HG02571 (cell line): ENCODE data around the gene SPACA7.

Source experiments
- ATAC-seq: cut with Tn5 transposase; IDR thresholded peaks from one replicate; pipeline ENCODE4 v1.9.1; 2021; ENCODE audit warnings: mild to moderate bottlenecking, moderate library complexity; ENCODE audit not compliant: unreplicated experiment

Gene SPACA7

GRCh38 chr13:112376050-112376681, at the start of gene SPACA7:
SPACA7 (plus strand) TSS chr13:112376355; CDS start chr13:112376386, 31 bp downstream.
- no peak for ATAC-seq

DNA sequence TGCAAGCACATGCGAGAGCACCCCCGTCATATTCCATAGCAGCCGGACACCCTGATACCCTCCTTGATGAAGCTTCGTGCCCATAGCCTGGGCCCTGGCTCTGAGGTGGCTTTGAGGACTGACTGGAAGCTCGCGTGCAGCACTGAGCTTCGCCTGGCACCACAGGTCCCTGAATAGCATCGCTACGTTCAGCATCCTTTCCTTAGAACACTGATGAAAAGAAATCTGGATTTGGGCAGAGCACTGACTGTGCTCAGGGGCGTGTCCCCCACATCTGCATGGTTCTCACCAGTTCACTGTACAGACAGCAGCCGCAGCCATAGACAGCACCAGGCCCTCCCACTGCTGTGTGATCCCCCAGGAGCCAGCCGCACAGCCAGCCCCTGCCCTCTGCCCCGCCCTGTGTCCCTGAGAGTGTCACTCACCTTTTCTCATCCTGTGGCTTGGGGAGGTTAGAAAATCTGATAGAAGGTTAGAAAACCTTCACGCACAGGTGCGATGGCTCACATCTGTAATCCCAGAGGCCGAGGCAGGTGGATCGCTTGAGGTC, 49.3 kb upstream of the SPACA7 start:
- no peak for ATAC-seq

DNA sequence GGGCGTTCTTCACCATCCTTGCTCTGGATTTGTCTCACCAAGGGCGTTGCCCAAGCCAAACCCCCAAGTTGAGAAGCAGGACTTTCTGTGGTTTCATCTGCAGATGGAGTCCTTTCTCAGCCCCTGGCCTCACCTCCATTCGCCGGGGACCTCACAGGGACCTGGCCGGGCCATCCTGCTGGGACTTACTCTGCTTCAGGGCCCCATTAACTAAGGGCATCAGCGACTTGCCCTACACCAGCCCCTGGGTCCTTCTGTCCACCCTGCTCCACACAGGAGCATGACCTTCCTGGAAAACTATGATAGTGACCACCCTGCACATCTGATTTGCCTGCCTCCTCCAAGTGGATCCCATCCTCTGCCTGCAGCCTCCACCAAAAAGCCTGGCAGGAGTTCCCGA, 47.2 kb upstream of the SPACA7 start:
- no peak for ATAC-seq

DNA sequence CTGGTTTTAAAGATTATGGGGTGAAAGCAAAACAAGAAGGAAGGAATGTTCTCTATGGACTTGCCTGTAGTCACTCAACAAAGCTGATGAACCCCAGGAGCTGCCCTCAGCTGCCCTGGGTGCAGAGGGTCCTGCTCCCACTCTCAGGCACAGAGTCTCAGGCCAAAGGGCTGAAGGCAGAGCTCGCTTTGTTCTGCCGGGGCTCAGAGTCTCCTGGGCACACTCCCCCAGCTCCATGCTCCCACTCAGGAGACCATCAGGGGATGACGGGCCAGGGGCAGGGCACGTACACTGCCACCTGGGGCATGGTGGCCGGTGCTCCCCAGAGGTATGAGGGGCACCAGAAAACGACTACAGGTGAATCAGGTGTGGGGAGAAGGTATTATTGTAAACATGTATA, 46.8 kb upstream of the SPACA7 start:
- no peak for ATAC-seq

GRCh38 chr13:112330066-112330465, 46.1 kb upstream of the SPACA7 start:
- no peak for ATAC-seq

DNA sequence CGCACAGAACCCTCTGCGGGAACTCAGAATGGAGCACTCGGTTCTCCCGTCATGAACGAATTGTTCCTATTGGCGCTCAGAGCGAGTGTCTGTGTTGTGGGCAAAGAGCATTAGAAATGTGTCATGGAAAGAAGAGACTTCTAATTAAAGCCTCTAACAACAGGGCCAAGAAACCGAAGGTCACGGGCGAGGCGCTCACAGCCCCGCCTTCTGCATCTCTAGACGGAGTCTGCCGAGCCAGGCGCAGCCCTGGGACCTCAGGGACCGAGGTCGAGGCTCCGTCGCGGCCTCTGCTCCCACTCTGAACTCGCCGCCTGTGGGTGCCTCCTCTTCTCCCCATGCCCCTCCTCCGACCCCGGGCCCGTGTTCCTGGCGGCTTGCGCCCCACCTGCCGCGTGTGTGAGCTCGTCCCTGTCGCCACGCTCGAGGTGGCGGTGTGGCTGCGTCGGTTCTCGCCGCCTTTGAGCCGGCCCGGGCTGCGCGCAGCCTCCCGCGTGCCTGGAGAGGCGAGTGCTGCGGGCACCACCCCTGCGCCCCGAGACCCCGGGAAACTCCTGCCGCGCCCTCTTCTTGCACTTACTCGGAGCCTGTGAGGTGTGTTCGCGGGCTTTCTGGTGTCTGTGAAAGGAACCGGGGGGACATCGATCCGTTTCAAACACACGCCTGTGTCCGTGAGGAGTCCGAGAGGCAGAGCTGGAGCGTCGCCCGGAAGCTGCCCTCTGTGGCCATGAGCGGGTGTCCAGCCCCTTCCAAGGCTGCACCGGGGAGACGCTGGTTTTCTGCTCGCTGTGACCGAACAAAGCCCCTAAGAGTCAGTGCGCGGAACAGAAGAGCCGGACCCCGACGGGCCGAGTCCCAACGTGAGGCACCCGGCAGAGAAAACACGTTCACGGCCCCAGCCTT, 45.4 kb upstream of the SPACA7 start:
- no peak for ATAC-seq

GRCh38 chr13:112331675-112332074, 44.5 kb upstream of the SPACA7 start:
- ATAC-seq = no peak

- ATAC-seq = no peak
These were observed 43.4 kb upstream of the SPACA7 start for GRCh38 chr13:112332727-112333126.

GRCh38 chr13:112333756-112334543, 42.2 kb upstream of the SPACA7 start:
- no peak for ATAC-seq

- ATAC-seq = no peak
These were observed 41.0 kb upstream of the SPACA7 start for GRCh38 chr13:112335135-112335534.

DNA sequence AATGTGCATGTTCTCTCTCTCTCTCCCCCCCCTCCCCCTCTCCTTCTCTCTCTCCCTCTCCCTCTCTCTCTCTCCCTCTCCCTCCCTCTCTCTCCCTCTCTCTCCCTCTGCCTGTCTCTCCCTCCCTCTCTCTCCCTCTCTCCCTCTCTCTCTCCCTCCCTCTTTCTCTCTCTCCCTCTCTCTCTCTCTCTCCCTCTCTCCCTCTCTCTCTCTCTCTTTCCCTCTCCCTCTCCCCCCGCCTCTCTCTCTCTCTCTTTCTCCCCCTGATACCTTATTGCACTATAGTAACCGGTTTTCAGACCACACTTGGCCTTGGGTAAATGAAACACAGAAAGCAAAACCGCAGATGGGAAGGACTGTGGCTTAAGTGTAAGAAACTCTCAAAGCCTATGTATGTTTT, 34.7 kb upstream of the SPACA7 start:
- ATAC-seq = no peak

- no peak for ATAC-seq
These were observed 34.0 kb upstream of the SPACA7 start for GRCh38 chr13:112341976-112342735.

DNA sequence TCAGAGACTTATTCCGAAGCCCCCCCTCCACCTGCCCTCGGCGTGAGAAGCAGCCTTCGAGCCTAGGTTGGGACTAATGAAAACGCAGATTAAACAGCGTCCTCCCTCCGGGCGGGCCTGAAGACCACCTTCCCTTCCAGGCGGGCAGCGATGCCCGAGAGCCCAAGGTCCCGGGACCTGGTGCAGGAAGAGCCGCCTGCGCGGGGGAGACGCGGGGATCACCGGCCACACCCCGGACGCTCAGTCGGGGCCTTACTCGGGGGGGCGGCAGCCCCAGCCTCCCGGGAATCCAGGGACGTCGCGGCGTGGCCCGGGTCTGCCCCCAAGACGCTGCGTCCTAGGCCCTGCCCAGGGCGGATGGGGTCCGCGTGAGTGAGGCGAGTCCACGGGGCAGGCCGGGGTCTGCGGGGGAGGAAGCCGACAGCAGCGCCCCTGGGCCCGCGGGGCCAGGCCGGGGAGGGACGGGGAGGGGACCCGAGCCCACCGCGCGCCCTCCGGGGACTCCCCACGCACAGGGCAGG, 33.3 kb upstream of the SPACA7 start:
- no peak for ATAC-seq

- no peak for ATAC-seq
These were observed 32.6 kb upstream of the SPACA7 start for GRCh38 chr13:112343591-112343990.

- no peak for ATAC-seq
These were observed 30.4 kb upstream of the SPACA7 start for GRCh38 chr13:112345826-112346172.

DNA sequence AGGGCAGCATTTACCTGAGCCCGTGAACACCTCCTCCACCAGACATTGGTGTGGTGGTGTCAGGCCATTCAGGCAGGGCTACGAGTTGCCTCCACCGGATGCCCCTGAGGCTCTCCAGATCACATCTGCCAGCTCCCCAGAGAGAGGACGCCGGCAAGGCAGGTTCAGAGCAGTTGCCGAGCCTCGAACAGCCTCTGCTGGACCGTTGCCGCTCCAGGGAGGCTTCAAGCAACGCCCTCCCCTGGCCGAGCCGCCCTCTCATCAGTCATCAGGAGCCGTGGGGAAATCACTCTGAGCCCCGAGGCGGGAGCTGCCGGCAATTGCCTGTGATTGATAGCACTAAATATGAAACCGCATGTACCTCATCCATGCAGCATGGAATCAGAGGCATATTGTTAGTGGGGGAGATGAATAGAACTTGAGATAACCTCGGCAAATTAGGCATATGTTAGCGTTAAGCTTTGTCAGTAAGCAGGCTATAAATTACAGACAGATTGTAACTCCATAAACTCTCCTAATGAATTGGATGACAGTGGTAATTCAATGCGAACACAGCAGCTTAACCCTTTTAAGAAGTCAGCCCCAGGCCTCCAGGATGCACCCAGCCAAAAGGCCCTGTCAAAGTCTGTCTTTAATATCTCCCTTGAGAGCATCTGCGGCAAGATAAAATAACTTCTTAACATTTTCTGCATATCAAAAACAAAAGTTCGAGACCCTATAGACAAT, 29.8 kb upstream of the SPACA7 start:
- no peak for ATAC-seq

DNA sequence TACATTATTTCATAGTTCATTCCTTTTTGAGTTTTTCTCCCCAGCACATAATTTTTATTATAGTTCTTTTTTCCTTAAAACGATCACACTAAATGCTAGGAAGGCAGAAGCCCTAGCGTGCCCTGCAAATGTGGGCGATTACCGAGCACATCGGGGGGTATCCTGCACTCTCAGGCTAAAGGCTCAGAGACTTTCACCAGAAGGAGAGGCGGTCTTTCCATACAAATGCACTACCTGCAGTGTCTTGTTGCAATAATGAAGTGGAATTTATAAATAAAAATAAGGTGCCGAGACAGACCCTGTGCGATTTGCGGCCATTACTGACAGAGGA, 29.3 kb upstream of the SPACA7 start:
- no peak for ATAC-seq

DNA sequence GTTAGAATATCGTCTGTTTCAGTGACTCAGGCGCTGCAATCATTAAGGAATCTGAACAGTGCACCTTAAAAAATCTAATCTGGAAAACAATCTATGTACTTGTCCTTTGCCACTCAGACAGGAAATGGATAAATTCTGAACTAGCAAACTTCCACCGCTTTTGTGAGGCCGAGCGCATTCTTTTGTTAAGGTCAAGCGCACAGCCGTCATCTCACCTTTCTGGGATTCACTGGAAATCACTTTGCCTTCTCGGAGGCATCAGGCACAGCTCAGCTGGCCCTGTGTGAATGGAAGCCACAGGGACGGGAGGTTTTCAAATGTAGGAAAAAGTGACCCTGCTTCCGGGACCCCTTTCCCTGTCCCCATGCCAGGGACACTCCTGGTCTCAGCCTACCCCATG, 28.2 kb upstream of the SPACA7 start:
- no peak for ATAC-seq

DNA sequence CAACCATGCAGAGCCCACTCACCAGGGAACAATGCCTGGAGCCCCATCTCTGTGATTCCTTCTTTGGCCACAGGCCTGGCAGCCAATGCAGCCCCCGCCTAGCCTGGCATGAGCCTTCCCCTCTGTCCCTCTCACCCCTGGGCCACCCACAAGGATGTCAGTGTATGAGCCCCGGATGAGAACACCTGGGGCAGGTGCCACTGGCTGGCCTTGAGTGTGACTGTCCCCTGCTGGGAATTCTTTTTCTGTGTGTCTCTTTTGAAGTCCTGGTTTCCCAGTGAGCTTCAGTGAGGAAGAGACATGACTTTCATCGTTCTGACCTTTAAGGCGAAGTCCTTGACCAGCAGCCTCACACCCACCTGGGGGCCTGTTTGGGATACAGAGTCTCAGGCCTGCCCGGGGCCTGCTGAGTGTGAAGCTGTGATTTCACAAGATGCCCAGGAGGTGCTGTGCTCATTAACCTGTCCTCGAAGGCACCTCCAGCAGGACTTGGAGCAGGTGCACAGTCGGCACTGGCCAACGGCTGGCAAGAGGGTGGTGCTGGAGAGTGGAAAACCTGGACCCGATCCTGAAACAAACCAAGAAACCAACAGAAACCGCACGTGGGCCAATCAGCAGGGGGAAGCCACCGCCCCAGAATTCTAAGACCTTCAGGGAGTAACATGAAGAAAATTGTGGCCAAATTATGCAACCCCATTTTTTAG, 27.4 kb upstream of the SPACA7 start:
- no peak for ATAC-seq
